ENCODE results near the gene GPR78. TPM values are rescaled to one million over a fixed set of nuclear protein-coding genes. Genes with fewer than 3 reads are reported as not detected.

Gene GPR78
- total and polyA plus RNA-seq, 4 donors = 0.05 to 0.28 TPM; not detected in 2

- Histone ChIP-seq H3K9ac (ENCODE audit: insufficient read depth in 1 of 2, low read length in 2 of 2) (no peak overlapping the region), H3K36me3 (ENCODE audit: control insufficient read depth in 4 of 4, insufficient read depth in 4 of 4, low read length in 4 of 4) (no peaks in the 10 kb centered on the region), H3K27me3 (ENCODE audit: control insufficient read depth in 3 of 3, insufficient read depth in 3 of 3, low read length in 2 of 3) (peaks cover 17 to 45% (median 21%) of the 10 kb centered on the region in 3 donors), H3K9me3 (ENCODE audit: control insufficient read depth in 4 of 4, insufficient read depth in 3 of 4, low read length in 3 of 4) (peaks cover 0 to 9% (median 0%) of the 10 kb centered on the region in 4 donors), H3K4me1 (ENCODE audit: control insufficient read depth in 5 of 5, insufficient read depth in 5 of 5, low read length in 5 of 5) (peaks cover 0 to 4% (median 0%) of the 10 kb centered on the region in 5 donors), H3K4me3 (no peak overlapping the region), H3K27ac (ENCODE audit: low read depth in 1 of 2, low read length in 1 of 2) (no peak overlapping the region)
- 23 to 31% methylated on average over 11 to 12 of the region's 12 CpGs for WGBS, 2 donors
- no peak for DNase-seq
- no peak for ATAC-seq (ENCODE audit: insufficient read depth, low FRiP score)
- TF ChIP-seq CTCF (IDR thresholded peaks at IDR 0.05; ENCODE audit: control extremely low read depth, extremely low read depth) = no peak
Measured at GRCh38 chr4:8579526-8580320, 469 bp upstream of the GPR78 start.

- Histone ChIP-seq H3K36me3 (ENCODE audit: control insufficient read depth in 4 of 4, insufficient read depth in 4 of 4, low read length in 4 of 4) (no peaks in the 10 kb centered on the region), H3K27me3 (ENCODE audit: control insufficient read depth in 3 of 3, insufficient read depth in 3 of 3, low read length in 2 of 3) (peaks cover 17 to 45% (median 21%) of the 10 kb centered on the region in 3 donors), H3K9me3 (ENCODE audit: control insufficient read depth in 4 of 4, insufficient read depth in 3 of 4, low read length in 3 of 4) (peaks cover 0 to 9% (median 0%) of the 10 kb centered on the region in 4 donors), H3K9ac (ENCODE audit: insufficient read depth in 1 of 2, low read length in 2 of 2) (no peak overlapping the region), H3K4me3 (no peak overlapping the region), H3K4me1 (ENCODE audit: control insufficient read depth in 5 of 5, insufficient read depth in 5 of 5, low read length in 5 of 5) (peaks cover 0 to 8% (median 0%) of the 10 kb centered on the region in 5 donors), H3K27ac (ENCODE audit: low read depth in 1 of 2, low read length in 1 of 2) (no peak overlapping the region)
- ATAC-seq (ENCODE audit: insufficient read depth, low FRiP score) (no peak), DNase-seq (no peak)
- WGBS, 2 donors = 48 to 66% methylated on average over 66 of the region's 66 CpGs
- no peak for TF ChIP-seq CTCF (IDR thresholded peaks at IDR 0.05; ENCODE audit: control extremely low read depth, extremely low read depth)
Measured at GRCh38 chr4:8581094-8581861, 1.1 kb downstream of the GPR78 start.

GRCh38 chr4:8582016-8582415 is 1.8 kb downstream of the GPR78 start:
- ATAC-seq (ENCODE audit: insufficient read depth, low FRiP score) (no peak), DNase-seq (peak in 1 of 3 donors; percentile 4)
- Histone ChIP-seq H3K36me3 (ENCODE audit: control insufficient read depth in 4 of 4, insufficient read depth in 4 of 4, low read length in 4 of 4) (no peaks in the 10 kb centered on the region), H3K27ac (ENCODE audit: low read depth in 1 of 2, low read length in 1 of 2) (no peak overlapping the region), H3K9me3 (ENCODE audit: control insufficient read depth in 4 of 4, insufficient read depth in 3 of 4, low read length in 3 of 4) (peaks cover 0 to 9% (median 0%) of the 10 kb centered on the region in 4 donors), H3K27me3 (ENCODE audit: control insufficient read depth in 3 of 3, insufficient read depth in 3 of 3, low read length in 2 of 3) (peaks cover 17 to 45% (median 21%) of the 10 kb centered on the region in 3 donors), H3K9ac (ENCODE audit: insufficient read depth in 1 of 2, low read length in 2 of 2) (no peak overlapping the region), H3K4me3 (no peak overlapping the region), H3K4me1 (ENCODE audit: control insufficient read depth in 5 of 5, insufficient read depth in 5 of 5, low read length in 5 of 5) (peaks cover 0 to 8% (median 0%) of the 10 kb centered on the region in 5 donors)
- TF ChIP-seq CTCF (IDR thresholded peaks at IDR 0.05; ENCODE audit: control extremely low read depth, extremely low read depth) = no peak
- 43 to 73% methylated on average over 2 of the region's 2 CpGs for WGBS, 2 donors
